Adrenal gland (tissue), 12 donors: Measurements from ENCODE around the gene CDH12. TPM values are rescaled to one million over a fixed set of nuclear protein-coding genes. Genes with fewer than 3 reads are reported as not detected.

Experiments used
- DNase-seq, 7 donors: peaks; one replicate each; pipeline ENCODE4 v3.0.0-alpha.2; 2019 to 2020
- H3K27ac ChIP-seq, 5 donors: fragments of 200-600 bp; sonication (generic) in 4 of 5; 1 replicate in 3 of 5; 2 replicates in 2 of 5; pipeline versions ENCODE4 v1.5.1 to v1.8.0; 2016 to 2020; ENCODE audit warnings: mild to moderate bottlenecking in 1 of 5
- H3K27me3 ChIP-seq: fragments of 200-600 bp; 2 replicates; pipeline ENCODE4 v1.8.0; 2021
- H3K36me3 ChIP-seq, 2 donors: fragments of 200-600 bp; replicated peaks in 1 of 2; 1 replicate in 1 of 2; 2 replicates in 1 of 2; pipeline versions ENCODE4 v1.5.1 to v1.8.0; 2018 to 2022
- H3K4me1 ChIP-seq, 2 donors: fragments of 200-600 bp; replicated peaks in 1 of 2; 1 replicate in 1 of 2; 2 replicates in 1 of 2; pipeline versions ENCODE4 v1.5.1 to v1.8.0; 2018 to 2021
- H3K4me3 ChIP-seq, 4 donors: fragments of 200-600 bp; sonication (generic) in 3 of 4; one replicate each; pipeline ENCODE4 v1.5.1; 2016 to 2018
- H3K9me3 ChIP-seq, 3 donors: fragments of 200-600 bp; sonication (generic) in 1 of 3; replicated peaks in 1 of 3; 1 replicate in 2 of 3; 2 replicates in 1 of 3; pipeline versions ENCODE4 v1.5.1 to v1.8.0; 2016 to 2021
- POLR2A ChIP-seq, 2 donors: fragments of 450-650 bp; IDR thresholded peaks; one replicate each; pipeline ENCODE4 v1.6.1; 2017; ENCODE audit warnings: antibody characterized with exemption in 2 of 2, mild to moderate bottlenecking in 2 of 2, moderate library complexity in 1 of 2
- WGBS, 4 donors: extraction: QIAGEN DNeasy Blood & Tissue Kit in 2 of 4; methylation state at CpG; one replicate each; pipeline versions ENCODE4 v1.1.5 to v1.1.7; 2013 to 2017; 5-methylcytosine and 5-hydroxymethylcytosine counted together
- intact Hi-C, 2 donors: fragments of 100-400 bp; cut with DNase I; formaldehyde crosslinking; loops; one replicate each; pipeline versions ENCODE4 v1.14.1 to v1.15.0; 2022 to 2023
- polyA plus RNA-seq, 3 donors: library from polyadenylated mRNA; stranded (reverse); fragments of 200-250 nt in 2 of 3; fragments of 350-450 nt in 1 of 3; fragmentation: Illumina TruSeq in 1 of 3; extraction: RNeasy Lipid Tissue Mini Kit (QIAGEN cat#74804) in 1 of 3; gene quantifications; one replicate each; pipeline ENCODE4 v1.2.3, GENCODE V29; 2013 to 2014
- total RNA-seq, 9 donors: library from RNA; depleted of rRNA in 4 of 9; stranded (reverse); fragments of >200 nt in 4 of 9; fragments of 120-200 nt in 1 of 9; fragmentation: NEBNext Ultra II Directional in 1 of 9; extraction: Animal tissue kit (Norgen Biotek cat#: 25700) in 1 of 9; gene quantifications; one replicate each; pipeline versions ENCODE4 v1.1.0 to v1.2.4, GENCODE V29; 2013 to 2023
- TF ChIP-seq, protein P1 (sequence below), 6 experiments: fragments of 450-650 bp in 4 of 6; fragments of 200-600 bp in 2 of 6; sonication (generic) in 1 of 6; IDR thresholded peaks; 1 replicate in 5 of 6; 2 replicates in 1 of 6; pipeline versions ENCODE4 v1.5.1 to v1.8.0; 2016 to 2021; ENCODE audit warnings: antibody characterized with exemption in 6 of 6, mild to moderate bottlenecking in 2 of 6, moderate library complexity in 1 of 6
- donor health status: healthy with polysubstance abuse.
- donor health status: Bipolar disorder and iron deficiency.
- donor health status: DM: yes; HTN: yes; CAD: no.
- donor health status: DM: no; HTN: no; CAD: no.
- donor health status: DM: no; HTN: no; CAD: no.
- donor health status: DM: yes; HTN: yes; CAD: no.

Gene CDH12
- total and polyA plus RNA-seq, 12 donors = 0.80 to 16.5 (median 7.8) TPM

DNA sequence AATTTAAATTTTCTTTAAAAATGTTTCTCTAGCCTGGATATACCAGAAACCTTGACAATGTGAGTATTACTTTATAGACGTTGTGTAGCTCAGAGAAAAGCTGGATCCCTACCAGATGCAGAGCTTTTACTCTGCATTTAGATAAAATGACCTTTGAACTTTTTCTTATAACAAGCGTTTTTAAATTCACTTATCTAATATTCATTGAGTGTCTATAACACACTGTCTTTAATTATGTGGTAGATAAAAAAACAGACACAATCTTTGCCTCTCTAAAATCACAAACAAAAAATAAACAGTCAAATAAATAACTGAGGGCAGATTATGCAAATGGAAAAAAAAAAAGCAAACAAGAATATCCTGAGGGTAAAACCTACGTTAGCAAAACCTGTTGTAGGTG is 773.6 kb downstream of the CDH12 start:
- Histone ChIP-seq H3K27me3 (no peaks in the 10 kb centered on the region), H3K9me3 (peaks cover 0 to 4% (median 0%) of the 10 kb centered on the region in 3 donors), H3K27ac (no peak overlapping the region), H3K36me3 (no peaks in the 10 kb centered on the region), H3K4me1 (no peaks in the 10 kb centered on the region), H3K4me3 (no peak overlapping the region)
- intact Hi-C loops = no loop called here
- 54 to 63% (median 58%) methylated on average over 3 of the region's 3 CpGs for WGBS, 4 donors
- no peak for TF ChIP-seq POLR2A (IDR thresholded peaks at IDR 0.05)
- TF ChIP-seq, protein P1, sequence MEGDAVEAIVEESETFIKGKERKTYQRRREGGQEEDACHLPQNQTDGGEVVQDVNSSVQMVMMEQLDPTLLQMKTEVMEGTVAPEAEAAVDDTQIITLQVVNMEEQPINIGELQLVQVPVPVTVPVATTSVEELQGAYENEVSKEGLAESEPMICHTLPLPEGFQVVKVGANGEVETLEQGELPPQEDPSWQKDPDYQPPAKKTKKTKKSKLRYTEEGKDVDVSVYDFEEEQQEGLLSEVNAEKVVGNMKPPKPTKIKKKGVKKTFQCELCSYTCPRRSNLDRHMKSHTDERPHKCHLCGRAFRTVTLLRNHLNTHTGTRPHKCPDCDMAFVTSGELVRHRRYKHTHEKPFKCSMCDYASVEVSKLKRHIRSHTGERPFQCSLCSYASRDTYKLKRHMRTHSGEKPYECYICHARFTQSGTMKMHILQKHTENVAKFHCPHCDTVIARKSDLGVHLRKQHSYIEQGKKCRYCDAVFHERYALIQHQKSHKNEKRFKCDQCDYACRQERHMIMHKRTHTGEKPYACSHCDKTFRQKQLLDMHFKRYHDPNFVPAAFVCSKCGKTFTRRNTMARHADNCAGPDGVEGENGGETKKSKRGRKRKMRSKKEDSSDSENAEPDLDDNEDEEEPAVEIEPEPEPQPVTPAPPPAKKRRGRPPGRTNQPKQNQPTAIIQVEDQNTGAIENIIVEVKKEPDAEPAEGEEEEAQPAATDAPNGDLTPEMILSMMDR (IDR thresholded peaks at IDR 0.05) = no peak
- DNase-seq = no peak

DNA sequence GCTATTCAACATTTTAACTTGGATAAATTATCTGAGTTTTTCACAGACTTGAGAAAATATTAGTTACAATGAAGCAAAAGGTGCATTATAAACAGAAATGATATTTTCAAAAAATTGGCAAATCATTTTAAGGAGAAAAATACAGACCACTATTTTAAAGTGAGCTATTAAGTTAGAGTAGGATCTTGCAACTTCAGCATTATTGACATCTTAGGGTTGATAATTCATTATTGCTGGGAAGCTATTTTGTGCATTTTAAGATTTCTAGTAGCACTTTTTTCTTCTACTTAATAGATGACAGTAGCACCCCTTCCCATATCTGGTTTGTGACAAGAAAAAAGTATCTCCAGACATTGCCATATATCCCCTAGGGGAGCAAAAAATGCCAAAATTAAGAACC is 774.1 kb downstream of the CDH12 start:
- no peak overlapping the region for H3K4me3 ChIP-seq
- no peak for DNase-seq
- no peaks in the 10 kb centered on the region for H3K36me3 ChIP-seq
- intact Hi-C loops = no loop called here
- H3K9me3 ChIP-seq = peaks cover 0 to 4% (median 0%) of the 10 kb centered on the region in 3 donors
- TF ChIP-seq POLR2A (IDR thresholded peaks at IDR 0.05) = no peak
- TF ChIP-seq, protein P1 (IDR thresholded peaks at IDR 0.05) = no peak
- no peaks in the 10 kb centered on the region for H3K4me1 ChIP-seq
- H3K27me3 ChIP-seq = no peaks in the 10 kb centered on the region
- H3K27ac ChIP-seq = no peak overlapping the region

DNA sequence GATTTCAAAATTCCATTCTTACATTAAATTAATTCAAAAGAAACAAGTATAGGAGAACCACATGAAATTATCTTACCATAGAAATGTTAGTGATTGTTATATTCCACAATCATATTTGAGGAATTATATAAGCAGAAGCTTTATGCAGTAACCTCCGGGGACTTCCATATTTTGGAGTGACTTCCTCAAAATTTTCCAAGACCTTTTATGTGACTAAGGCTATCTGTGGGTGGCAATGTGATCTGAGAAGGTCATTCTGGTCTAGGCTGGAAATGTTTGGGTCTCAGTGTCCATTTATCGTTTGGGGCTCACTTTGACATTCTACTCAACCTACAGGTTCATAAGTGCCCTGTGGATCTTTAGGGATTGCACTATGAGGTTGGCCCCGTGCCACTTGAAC is 776.6 kb downstream of the CDH12 start:
- Histone ChIP-seq H3K36me3 (no peaks in the 10 kb centered on the region), H3K27ac (no peak overlapping the region), H3K4me3 (no peak overlapping the region), H3K4me1 (no peaks in the 10 kb centered on the region), H3K27me3 (no peaks in the 10 kb centered on the region), H3K9me3 (peaks cover 0 to 4% (median 0%) of the 10 kb centered on the region in 3 donors)
- no peak for DNase-seq
- 80 to 86% (median 82%) methylated on average over 3 of the region's 3 CpGs for WGBS, 4 donors
- TF ChIP-seq POLR2A (IDR thresholded peaks at IDR 0.05) = no peak
- TF ChIP-seq, protein P1 (IDR thresholded peaks at IDR 0.05) = no peak
- intact Hi-C loops = no loop called here

DNA sequence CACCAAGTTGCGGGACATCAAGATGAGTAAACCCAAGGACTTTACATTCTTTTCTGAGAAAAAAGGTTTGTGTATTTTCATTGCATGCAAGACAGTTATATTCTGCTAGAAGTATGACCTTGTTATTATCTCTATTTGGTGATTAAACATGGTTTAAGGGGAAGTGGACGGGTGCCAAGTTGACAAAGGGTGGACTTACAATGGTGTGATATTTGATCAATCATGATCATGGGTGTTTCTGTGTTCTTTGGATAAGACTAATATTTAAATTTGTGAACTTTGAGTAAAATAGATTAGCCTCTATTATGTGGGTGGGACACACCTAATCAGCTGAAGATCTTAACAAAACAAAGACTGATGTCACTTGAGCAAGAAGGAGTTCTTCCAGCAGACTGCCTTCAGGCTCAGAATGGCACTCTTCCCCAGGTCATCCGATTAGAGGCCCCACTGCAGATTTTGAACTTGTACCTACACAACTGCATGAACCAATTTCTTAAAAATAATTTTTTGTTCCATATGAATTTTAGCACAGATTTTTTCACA is 782.9 kb downstream of the CDH12 start:
- H3K9me3 ChIP-seq = no peaks in the 10 kb centered on the region
- 51 to 67% (median 61%) methylated on average over 3 of the region's 3 CpGs for WGBS, 4 donors
- H3K27me3 ChIP-seq = no peaks in the 10 kb centered on the region
- no peak overlapping the region for H3K4me3 ChIP-seq
- no peaks in the 10 kb centered on the region for H3K4me1 ChIP-seq
- H3K36me3 ChIP-seq = no peaks in the 10 kb centered on the region
- peak in 3 of 7 donors; percentile 6 to 29 (median 15) for DNase-seq
- intact Hi-C loops = no loop called here
- no peak for TF ChIP-seq POLR2A (IDR thresholded peaks at IDR 0.05)
- TF ChIP-seq, protein P1 (IDR thresholded peaks at IDR 0.05) = no peak
- H3K27ac ChIP-seq = no peak overlapping the region
